ENCODE data around the gene TNFRSF12A. TPM values are rescaled to one million over a fixed set of nuclear protein-coding genes. Genes with fewer than 3 reads are reported as not detected.

The TNFRSF12A gene, protein sequence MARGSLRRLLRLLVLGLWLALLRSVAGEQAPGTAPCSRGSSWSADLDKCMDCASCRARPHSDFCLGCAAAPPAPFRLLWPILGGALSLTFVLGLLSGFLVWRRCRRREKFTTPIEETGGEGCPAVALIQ
- polyA plus RNA-seq (ENCODE audit: insufficient read length in 12 of 12): 100 to 1,000 TPM in 1 of 12 donors, 10 to 100 TPM in 10, not detected in 1; 17.2 to 159 (median 35.9) TPM
- long read RNA-seq, donor 1, transcript TNFRSF12A-201 (4 exons, 1,033 nt): major isoform, 21 of 23 reads
- long read RNA-seq, donor 1, partial matches to known transcripts: 0 of 23 reads
- long read RNA-seq, donor 1, other reads (novel, unspliced or antisense): 0 of 23 reads
- long read RNA-seq, donor 2, transcript TNFRSF12A-202 (3 exons, 881 nt): minor isoform, 5 of 52 reads
- long read RNA-seq, donor 2, transcript TNFRSF12A-201 (4 exons, 1,033 nt): major isoform, 42 of 52 reads
- long read RNA-seq, donor 2, transcript TNFRSF12A-203 (3 exons, 1,678 nt): minor isoform, 5 of 52 reads
- long read RNA-seq, donor 2, partial matches to known transcripts: 0 of 52 reads
- long read RNA-seq, donor 2, other reads (novel, unspliced or antisense): 0 of 52 reads
- long read RNA-seq, donor 3, transcript TNFRSF12A-201 (4 exons, 1,033 nt): major isoform, 29 of 43 reads
- long read RNA-seq, donor 3, transcript TNFRSF12A-203 (3 exons, 1,678 nt): minor isoform, 8 of 43 reads
- long read RNA-seq, donor 3, partial matches to known transcripts: 5 of 43 reads
- long read RNA-seq, donor 3, other reads (novel, unspliced or antisense): 0 of 43 reads
- long read RNA-seq, donor 4, transcript TNFRSF12A-201 (4 exons, 1,033 nt): major isoform, 10 of 72 reads
- long read RNA-seq, donor 4, partial matches to known transcripts: 20 of 72 reads
- long read RNA-seq, donor 4, other reads (novel, unspliced or antisense): 40 of 72 reads
- long read RNA-seq, donor 5, transcript TNFRSF12A-203 (3 exons, 1,678 nt): minor isoform, 26 of 155 reads
- long read RNA-seq, donor 5, transcript TNFRSF12A-201 (4 exons, 1,033 nt): major isoform, 110 of 155 reads
- long read RNA-seq, donor 5, partial matches to known transcripts: 16 of 155 reads
- long read RNA-seq, donor 5, other reads (novel, unspliced or antisense): 0 of 155 reads
- long read RNA-seq, donor 6, transcript TNFRSF12A-201 (4 exons, 1,033 nt): major isoform, 17 of 28 reads
- long read RNA-seq, donor 6, partial matches to known transcripts: 10 of 28 reads
- long read RNA-seq, donor 6, other reads (novel, unspliced or antisense): 0 of 28 reads
- long read RNA-seq, donor 7, transcript TNFRSF12A-201 (4 exons, 1,033 nt): major isoform, 8 of 11 reads
- long read RNA-seq, donor 7, partial matches to known transcripts: 0 of 11 reads
- long read RNA-seq, donor 7, other reads (novel, unspliced or antisense): 0 of 11 reads
- long read RNA-seq, donor 8, transcript TNFRSF12A-202 (3 exons, 881 nt): minor isoform, 5 of 150 reads
- long read RNA-seq, donor 8, transcript TNFRSF12A-201 (4 exons, 1,033 nt): major isoform, 96 of 150 reads
- long read RNA-seq, donor 8, transcript TNFRSF12A-203 (3 exons, 1,678 nt): minor isoform, 22 of 150 reads
- long read RNA-seq, donor 8, partial matches to known transcripts: 26 of 150 reads
- long read RNA-seq, donor 8, other reads (novel, unspliced or antisense): 0 of 150 reads
- long read RNA-seq, donor 9, transcript TNFRSF12A-201 (4 exons, 1,033 nt): major isoform, 28 of 187 reads
- long read RNA-seq, donor 9, partial matches to known transcripts: 80 of 187 reads
- long read RNA-seq, donor 9, other reads (novel, unspliced or antisense): 79 of 187 reads
- long read RNA-seq, donor 10, transcript TNFRSF12A-203 (3 exons, 1,678 nt): minor isoform, 10 of 69 reads
- long read RNA-seq, donor 10, transcript TNFRSF12A-201 (4 exons, 1,033 nt): major isoform, 51 of 69 reads
- long read RNA-seq, donor 10, partial matches to known transcripts: 8 of 69 reads
- long read RNA-seq, donor 10, other reads (novel, unspliced or antisense): 0 of 69 reads
- long read RNA-seq, donor 11, transcript TNFRSF12A-201 (4 exons, 1,033 nt): major isoform, 23 of 26 reads
- long read RNA-seq, donor 11, partial matches to known transcripts: 0 of 26 reads
- long read RNA-seq, donor 11, other reads (novel, unspliced or antisense): 0 of 26 reads

DNA sequence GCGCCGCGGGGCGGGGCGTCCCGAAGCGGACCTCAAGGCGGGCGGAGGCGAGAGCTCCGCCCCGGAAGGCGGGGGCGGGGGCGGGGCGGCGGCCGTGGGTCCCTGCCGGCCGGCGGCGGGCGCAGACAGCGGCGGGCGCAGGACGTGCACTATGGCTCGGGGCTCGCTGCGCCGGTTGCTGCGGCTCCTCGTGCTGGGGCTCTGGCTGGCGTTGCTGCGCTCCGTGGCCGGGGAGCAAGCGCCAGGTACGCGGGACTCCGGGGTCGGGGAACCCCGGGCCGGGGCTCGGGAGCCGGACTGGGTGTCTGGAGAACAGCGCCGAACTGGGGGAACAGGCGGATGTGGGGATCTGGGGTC lies at the start of gene TNFRSF12A:
Gene TNFRSF12A (plus strand): TSS at position 122 of the 357 bp plus-strand sequence. CDS start 30 bp downstream, at position 152.
- DNase-seq: peak; percentile 58

DNA sequence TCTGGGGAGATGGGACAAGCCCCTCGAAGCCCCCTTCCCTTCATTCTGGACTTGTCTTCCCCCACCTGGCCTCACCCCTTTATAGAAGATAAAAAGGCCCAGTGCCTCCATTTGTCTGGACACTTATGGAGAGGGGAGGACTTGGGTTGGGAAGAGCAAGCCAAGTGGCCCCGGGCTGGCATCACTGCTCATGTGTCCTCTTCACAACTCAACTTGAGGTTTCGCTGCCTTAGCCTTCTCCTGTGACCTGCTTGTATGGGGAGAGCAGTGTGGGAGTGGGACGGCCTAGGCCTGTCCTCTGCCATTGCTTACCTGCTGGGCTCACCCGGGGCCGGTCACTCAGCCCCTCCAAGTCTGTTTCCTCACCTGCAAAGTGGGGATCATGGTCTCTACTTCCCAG lies 49.6 kb upstream of the TNFRSF12A start:
- DNase-seq: no peak

DNA sequence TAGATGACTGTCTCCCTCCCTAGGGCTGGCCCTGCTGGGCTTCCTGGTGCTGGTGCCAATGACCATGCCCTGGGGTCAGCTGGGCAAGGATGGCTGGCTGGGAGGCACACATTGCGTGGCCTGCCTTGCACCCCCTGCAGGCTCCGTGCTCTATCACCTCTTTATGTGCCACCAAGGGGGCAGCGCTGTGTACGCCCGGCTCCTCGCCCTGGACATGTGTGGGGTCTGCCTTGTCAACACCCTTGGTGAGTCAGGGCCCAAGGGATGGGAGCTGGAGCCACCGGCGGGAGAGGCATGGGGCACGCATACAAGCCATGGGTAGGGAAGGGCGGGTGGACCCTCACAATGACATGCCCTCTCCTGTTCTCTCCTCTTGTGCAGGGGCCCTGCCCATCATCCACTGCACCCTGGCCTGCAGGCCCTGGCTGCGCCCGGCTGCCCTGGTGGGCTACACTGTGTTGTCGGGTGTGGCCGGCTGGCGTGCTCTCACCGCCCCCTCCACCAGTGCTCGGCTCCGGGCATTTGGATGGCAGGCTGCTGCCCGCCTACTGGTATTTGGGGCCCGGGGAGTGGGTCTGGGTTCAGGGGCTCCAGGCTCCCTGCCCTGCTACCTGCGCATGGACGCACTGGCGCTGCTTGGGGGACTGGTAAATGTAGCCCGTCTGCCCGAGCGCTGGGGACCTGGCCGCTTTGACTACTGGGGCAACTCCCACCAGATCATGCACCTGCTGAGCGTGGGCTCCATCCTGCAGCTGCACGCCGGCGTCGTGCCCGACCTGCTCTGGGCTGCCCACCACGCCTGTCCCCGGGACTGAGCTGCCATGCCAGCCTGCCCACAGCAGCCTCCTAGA lies 48.8 kb upstream of the TNFRSF12A start:
- DNase-seq: no peak

DNA sequence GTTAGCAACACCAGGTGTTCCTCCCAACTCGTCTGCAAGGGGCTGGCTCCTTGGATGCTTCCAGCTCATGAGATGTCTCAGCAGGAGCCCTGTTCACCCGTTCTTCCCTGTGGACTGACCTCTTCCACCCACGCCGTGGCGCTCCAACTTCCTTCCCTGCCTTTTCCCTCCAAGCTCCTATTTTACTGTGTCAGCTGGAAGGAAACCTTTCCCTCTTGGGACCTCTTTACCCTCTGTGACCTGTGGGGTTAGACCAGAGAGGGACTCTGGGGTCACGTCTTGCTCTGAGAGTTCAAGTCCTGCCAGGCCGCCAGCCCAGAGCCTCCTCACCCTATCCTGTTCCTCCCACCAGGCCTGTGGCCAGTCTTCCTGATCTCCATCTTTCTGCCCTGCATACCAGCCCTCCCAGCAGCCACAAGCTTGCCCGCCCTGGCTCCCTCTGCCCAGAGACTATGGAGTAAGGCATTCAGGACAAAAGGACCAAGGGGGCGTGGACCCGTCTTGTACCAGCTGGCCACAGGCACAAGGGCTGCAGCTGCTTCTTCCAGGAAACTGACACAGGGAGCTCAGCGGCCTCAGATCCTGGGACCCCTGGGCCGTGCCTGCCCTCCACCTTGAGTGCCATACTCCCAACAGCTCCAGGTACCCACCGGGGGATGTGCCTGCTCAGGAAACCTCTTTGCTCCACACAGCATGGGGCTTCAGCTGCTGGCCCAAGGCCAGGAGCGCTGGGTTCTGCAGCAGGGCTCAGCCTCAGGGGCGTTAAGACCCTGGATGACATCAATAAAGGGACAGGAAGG lies 48.0 kb upstream of the TNFRSF12A start:
- DNase-seq: no peak

- DNase-seq: no peak
These were observed 47.1 kb upstream of the TNFRSF12A start for GRCh38 chr16:2973093-2973492.

DNA sequence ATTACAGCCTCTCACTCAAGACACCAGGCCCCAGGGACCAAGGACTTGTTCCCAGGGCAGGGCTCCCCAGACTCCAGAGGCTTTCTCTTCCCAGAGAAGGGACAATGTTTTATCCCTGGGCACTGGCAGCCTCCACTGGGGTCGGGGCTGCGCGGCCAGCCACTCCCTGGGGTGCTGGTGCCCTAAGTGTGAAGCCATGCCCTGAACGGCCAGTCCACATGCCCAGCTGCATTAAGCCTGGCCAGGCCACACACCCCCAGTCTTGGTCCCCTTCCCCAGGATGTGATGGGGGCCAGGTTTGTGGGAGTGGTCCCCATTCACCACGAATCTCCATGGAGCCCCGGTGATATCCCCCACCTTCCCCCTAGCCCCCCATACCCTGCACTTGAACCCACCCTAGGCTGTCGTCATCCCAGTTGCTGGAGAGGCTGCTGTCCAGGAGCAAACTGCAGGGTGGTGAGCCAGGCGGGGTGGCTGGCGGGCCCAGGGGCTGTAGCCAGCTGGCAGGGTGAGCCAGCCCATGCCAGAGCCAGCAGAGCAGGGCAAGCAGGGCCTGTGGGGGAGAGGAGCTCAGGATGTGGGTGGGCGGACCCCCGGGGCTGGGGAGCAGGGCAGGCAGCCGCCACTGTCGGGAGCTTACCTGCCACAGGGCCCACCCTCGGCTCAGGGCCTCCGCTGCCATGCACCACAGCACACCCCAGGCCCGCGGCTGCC lies 46.4 kb upstream of the TNFRSF12A start:
- DNase-seq: no peak

- DNase-seq: no peak
These were observed 45.7 kb upstream of the TNFRSF12A start for GRCh38 chr16:2974319-2975056.

- no peak for DNase-seq
These were observed 44.9 kb upstream of the TNFRSF12A start for GRCh38 chr16:2975161-2975795.

DNA sequence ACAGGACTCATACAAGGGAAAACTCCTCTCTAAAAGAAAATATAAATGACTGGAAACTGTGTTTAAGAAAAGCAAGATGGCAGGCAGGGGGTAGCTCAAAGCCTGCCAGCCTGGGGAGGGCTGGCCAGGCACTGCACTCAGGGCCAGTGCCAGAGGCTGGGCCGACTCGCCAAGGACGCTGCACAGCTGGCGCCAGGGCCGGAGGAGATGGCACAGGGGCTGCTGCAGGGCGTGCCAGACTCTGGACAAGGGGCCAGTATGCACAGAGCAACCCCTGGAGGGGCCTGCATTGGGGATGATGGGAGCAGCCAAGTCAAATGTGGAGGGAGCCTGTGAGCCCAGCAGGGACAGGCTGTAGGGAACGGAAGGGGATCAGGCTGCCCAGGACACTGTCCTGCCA lies 44.0 kb upstream of the TNFRSF12A start:
- DNase-seq: no peak

DNA sequence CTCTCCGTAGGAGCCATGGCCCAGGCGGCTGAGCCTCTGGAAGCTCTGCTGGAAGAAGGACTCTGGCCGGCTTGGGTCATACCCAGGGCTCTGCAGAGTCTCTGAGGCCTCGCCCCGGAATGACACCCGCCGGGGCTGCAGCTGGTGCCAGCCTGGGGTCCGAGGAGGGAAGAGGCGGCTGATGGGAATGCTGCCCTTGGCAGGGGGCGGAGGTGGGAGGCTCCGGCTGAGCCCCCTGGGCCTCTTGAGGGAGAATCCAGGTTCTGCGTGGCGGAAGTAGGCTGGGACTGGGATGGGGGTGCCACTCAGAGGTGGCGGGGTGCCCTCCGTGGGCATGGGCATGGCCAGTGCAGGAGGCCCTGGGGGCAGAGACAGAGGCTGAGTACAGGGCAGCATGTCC lies 43.5 kb upstream of the TNFRSF12A start:
- no peak for DNase-seq

GRCh38 chr16:2977440-2977839 lies 42.7 kb upstream of the TNFRSF12A start:
- no peak for DNase-seq

DNA sequence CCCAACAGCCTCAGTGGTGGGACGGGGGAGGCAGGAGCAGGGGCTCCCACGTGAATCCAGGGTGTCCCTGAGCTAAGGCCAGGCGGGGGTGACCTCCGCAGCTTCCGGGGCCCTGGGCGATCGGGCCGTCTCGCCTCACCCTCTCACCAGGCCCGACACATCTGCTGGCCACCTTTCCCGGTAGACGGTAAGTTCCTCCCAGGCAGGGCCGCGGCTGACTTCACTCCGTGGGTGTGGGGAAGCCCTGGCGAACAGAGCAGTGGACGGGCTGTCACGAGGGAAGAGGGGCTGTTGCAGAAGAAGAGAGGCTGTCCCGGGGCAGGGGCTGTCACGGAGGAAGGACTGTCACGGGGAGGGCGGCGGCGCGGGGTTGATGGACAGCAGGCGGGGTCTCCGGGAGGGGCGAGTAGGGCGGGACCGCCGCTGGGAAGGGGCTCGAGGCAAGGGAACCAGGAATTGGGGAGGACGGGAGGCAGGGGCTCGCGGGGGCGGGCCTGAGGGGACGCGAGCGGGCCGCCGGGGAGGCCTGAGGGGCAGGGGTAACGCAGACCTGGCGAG lies 40.4 kb upstream of the TNFRSF12A start:
- no peak for DNase-seq

- DNase-seq: peak; percentile 91
These were observed 39.7 kb upstream of the TNFRSF12A start, which contains the start of gene PKMYT1 for GRCh38 chr16:2980227-2981176. Gene PKMYT1, minus strand, starts transcription at chr16:2980446. Its CDS starts 789 bp downstream, at chr16:2979657.

DNA sequence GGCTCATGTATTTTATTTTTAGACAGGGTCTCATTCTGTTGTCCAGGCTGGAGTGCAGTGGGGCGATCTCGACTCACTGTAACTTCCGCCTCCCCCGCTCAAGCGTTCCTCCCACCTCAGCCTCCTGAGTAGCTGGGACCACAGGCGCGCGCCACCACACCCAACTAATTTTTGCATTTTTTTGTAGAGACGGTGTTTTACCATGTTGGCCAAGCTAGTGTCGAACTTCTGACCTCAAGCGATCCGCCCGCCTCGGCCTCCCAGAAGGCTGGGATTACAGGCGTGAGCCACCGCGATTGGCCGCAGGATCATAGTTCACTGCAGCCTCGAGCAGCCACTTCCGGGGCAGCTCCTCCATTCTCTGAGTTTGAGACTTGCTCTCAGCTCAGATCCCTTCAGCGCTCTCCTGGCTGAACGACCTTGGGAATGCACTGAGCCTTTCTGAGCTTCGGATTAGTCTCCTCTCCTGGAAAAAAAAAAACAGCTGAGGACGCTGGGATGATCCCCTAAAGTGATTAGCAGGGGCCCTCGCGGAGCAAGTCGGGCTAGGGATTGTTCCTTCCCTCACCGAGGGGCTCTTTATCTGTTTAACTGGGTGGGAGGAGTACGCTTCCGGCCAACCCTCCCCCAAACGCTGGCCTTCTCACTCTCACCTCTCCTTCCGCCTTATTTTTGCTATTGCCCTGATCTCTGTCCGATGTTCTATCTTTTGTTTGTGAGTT lies 38.8 kb upstream of the TNFRSF12A start:
- DNase-seq: no peak
